ENCODE measurements around the gene APOL5.

Gene APOL5

GRCh38 chr22:35712672-35713071, 5.0 kb upstream of the APOL5 start:
- Histone ChIP-seq H3K9me2 (replicated peaks; ENCODE audit: insufficient read depth, low read length) (no peaks in the 10 kb centered on the region), H3K4me3 (ENCODE audit: insufficient read depth, low read length, poor library complexity, severe bottlenecking) (no peak overlapping the region), H4K20me1 (ENCODE audit: low read depth, low read length) (no peaks in the 10 kb centered on the region), H3K36me3 (ENCODE audit: low read length) (no peaks in the 10 kb centered on the region), H3K79me2 (ENCODE audit: insufficient read depth, low read length) (no peaks in the 10 kb centered on the region), H3K27ac (ENCODE audit: low read depth, low read length) (no peak overlapping the region), H3K27me3 (ENCODE audit: low read length) (no peaks in the 10 kb centered on the region), H3K9ac (ENCODE audit: low read length) (no peak overlapping the region), H3F3A (ENCODE audit: insufficient read depth) (no peaks in the 10 kb centered on the region), H2AFZ (ENCODE audit: low read depth, low read length, severe bottlenecking) (no peak overlapping the region), H3K9me3 (ENCODE audit: insufficient read depth, low read length) (no peaks in the 10 kb centered on the region), H3K4me2 (ENCODE audit: low read depth, low read length, poor library complexity, severe bottlenecking) (no peak overlapping the region)
- TF ChIP-seq EZH2phosphoT487 (conservative IDR thresholded peaks at IDR 0.05; ENCODE audit: low read length), result no peak
- no peak for TF ChIP-seq CTCF (IDR thresholded peaks at IDR 0.05; ENCODE audit: insufficient read depth, low read length, poor library complexity, severe bottlenecking)

DNA sequence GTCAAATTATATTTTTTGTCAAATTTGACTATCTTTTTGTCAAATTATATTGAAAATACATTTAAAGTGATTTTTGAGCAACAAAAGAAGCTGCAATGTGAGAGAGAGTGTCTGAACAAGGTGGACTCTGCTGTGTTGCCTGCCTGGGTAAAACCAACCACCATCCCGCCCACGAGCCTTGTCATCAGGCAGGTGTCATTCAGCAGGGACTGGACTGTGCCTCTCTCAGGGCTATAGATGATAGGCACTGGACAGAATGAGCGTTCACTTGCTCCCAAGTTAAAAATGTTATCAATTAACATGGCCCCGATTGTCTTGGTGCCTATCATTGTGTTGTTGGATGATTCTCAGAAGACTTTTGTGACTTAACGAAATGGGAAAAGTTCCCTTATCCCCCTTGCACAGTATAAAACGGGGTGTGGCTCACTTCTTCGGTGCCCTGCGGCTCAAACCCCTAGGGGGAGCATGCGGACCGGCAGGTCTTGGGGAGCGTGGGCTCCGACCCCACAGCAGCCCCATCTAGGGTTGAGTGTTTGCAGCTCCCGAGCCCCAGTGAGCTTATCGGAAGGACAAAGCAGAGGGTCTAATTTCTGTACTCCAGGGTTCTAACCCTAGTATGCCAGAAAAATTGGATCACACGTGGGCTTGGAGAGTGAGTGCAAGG, 1.7 kb downstream of the APOL5 start:
- Histone ChIP-seq H3K4me2 (ENCODE audit: low read depth, low read length, poor library complexity, severe bottlenecking) (no peak overlapping the region), H3K4me3 (ENCODE audit: insufficient read depth, low read length, poor library complexity, severe bottlenecking) (no peak overlapping the region), H3K9me2 (replicated peaks; ENCODE audit: insufficient read depth, low read length) (no peaks in the 10 kb centered on the region), H3K9me3 (ENCODE audit: insufficient read depth, low read length) (no peaks in the 10 kb centered on the region), H3K79me2 (ENCODE audit: insufficient read depth, low read length) (no peaks in the 10 kb centered on the region), H3K27me3 (ENCODE audit: low read length) (no peaks in the 10 kb centered on the region), H3K27ac (ENCODE audit: low read depth, low read length) (no peak overlapping the region), H4K20me1 (ENCODE audit: low read depth, low read length) (no peaks in the 10 kb centered on the region), H2AFZ (ENCODE audit: low read depth, low read length, severe bottlenecking) (no peak overlapping the region), H3K36me3 (ENCODE audit: low read length) (no peaks in the 10 kb centered on the region), H3K9ac (ENCODE audit: low read length) (no peak overlapping the region), H3F3A (ENCODE audit: insufficient read depth) (no peaks in the 10 kb centered on the region)
- no peak for TF ChIP-seq EZH2phosphoT487 (conservative IDR thresholded peaks at IDR 0.05; ENCODE audit: low read length)
- peak; percentile 47 for TF ChIP-seq CTCF (IDR thresholded peaks at IDR 0.05; ENCODE audit: insufficient read depth, low read length, poor library complexity, severe bottlenecking)

DNA sequence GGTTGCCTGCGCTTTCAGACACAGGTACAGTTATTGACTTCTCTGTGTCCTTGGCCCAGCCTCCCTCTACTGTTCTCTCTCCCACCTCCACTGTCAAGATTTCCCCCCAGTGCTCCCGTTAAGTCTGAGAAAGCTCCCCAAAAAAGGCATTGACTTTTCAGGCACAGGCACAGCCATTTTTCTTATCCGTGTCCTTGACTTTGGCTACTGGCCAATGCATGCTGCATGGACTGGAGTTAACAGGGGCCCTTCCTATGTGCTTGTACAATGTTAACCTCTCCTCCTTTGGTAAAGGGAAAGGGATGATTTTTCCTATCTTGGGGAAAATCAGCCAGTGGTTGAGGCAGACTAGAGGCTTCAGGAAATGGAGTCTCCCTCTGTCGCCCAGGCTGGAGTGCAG, 4.3 kb downstream of the APOL5 start:
- H3K4me3 ChIP-seq (ENCODE audit: insufficient read depth, low read length, poor library complexity, severe bottlenecking), result no peak overlapping the region
- no peaks in the 10 kb centered on the region for H3K36me3 ChIP-seq (ENCODE audit: low read length)
- H2AFZ ChIP-seq (ENCODE audit: low read depth, low read length, severe bottlenecking), result no peak overlapping the region
- no peak overlapping the region for H3K9ac ChIP-seq (ENCODE audit: low read length)
- H3K4me2 ChIP-seq (ENCODE audit: low read depth, low read length, poor library complexity, severe bottlenecking), result no peak overlapping the region
- H3K9me3 ChIP-seq (ENCODE audit: insufficient read depth, low read length), result no peaks in the 10 kb centered on the region
- H3K27me3 ChIP-seq (ENCODE audit: low read length), result no peaks in the 10 kb centered on the region
- no peaks in the 10 kb centered on the region for H4K20me1 ChIP-seq (ENCODE audit: low read depth, low read length)
- TF ChIP-seq EZH2phosphoT487 (conservative IDR thresholded peaks at IDR 0.05; ENCODE audit: low read length) (no peak), CTCF (IDR thresholded peaks at IDR 0.05; ENCODE audit: insufficient read depth, low read length, poor library complexity, severe bottlenecking) (no peak)
- H3F3A ChIP-seq (ENCODE audit: insufficient read depth), result no peaks in the 10 kb centered on the region
- H3K9me2 ChIP-seq (replicated peaks; ENCODE audit: insufficient read depth, low read length), result no peaks in the 10 kb centered on the region
- H3K27ac ChIP-seq (ENCODE audit: low read depth, low read length), result no peak overlapping the region
- H3K79me2 ChIP-seq (ENCODE audit: insufficient read depth, low read length), result no peaks in the 10 kb centered on the region

Data from SU-DHL-6 (cell line).